PC-3 (cell line): ENCODE results near the gene PDSS2. TPM values are rescaled to one million over a fixed set of nuclear protein-coding genes. Genes with fewer than 3 reads are reported as not detected.

ENCODE experiments used
- ATAC-seq: fragments of 200-7000 bp; cut with Tn5 transposase; 2 replicates; pipeline ENCODE4 v1.9.1; 2020; ENCODE audit warnings: mild to moderate bottlenecking, moderate library complexity
- BruUV-seq: library from RNA; stranded (reverse); fragments of 400-500 nt; replicated peaks from 2 replicates; lab custom pipeline; 2021; lab: Mats Ljungman, UMichigan
- CTCF ChIA-PET: fragments of 300-600 bp; sonication (Branson Sonifier 250); formaldehyde crosslinking; loops from one replicate; lab custom pipeline; 2022; ENCODE audit warnings: antibody characterized with exemption; lab: Charles Lee
- POLR2A ChIA-PET: fragments of 300-600 bp; sonication (Branson Sonifier 250); formaldehyde crosslinking; loops from one replicate; lab custom pipeline; 2022; ENCODE audit warnings: antibody characterized with exemption; ENCODE audit not compliant: unreplicated experiment; lab: Charles Lee
- DNase-seq: peaks from one replicate; pipeline ENCODE4 v3.0.0-alpha.2; 2015
- H2AFZ ChIP-seq: fragments of 300-600 bp; sonication (generic); 2 replicates; pipeline ENCODE4 v1.6.0; 2016; ENCODE audit warnings: antibody characterized with exemption, low read length
- H3F3A ChIP-seq: fragments of 300-600 bp; sonication (generic); one replicate; pipeline ENCODE4 v1.6.0; 2017; ENCODE audit warnings: antibody characterized with exemption, low read length, control low read depth, mild to moderate bottlenecking; ENCODE audit not compliant: unreplicated experiment
- H3K27ac ChIP-seq: fragments of 300-600 bp; sonication (generic); 2 replicates; pipeline ENCODE4 v1.5.1; 2016; ENCODE audit warnings: mild to moderate bottlenecking, low read length
- H3K27me3 ChIP-seq: fragments of 300-600 bp; sonication (generic); 2 replicates; pipeline ENCODE4 v1.6.1; 2016; ENCODE audit warnings: low read length, mixed read lengths
- H3K36me3 ChIP-seq: fragments of 300-600 bp; sonication (generic); 2 replicates; pipeline ENCODE4 v1.6.1; 2016; ENCODE audit warnings: low read depth, mixed run types, low read length, mixed read lengths
- H3K4me1 ChIP-seq: fragments of 300-600 bp; sonication (generic); 2 replicates; pipeline ENCODE4 v1.5.1; 2016; ENCODE audit warnings: low read length; ENCODE audit not compliant: insufficient read depth
- H3K4me2 ChIP-seq: fragments of 300-600 bp; sonication (generic); 2 replicates; pipeline ENCODE4 v1.6.0; 2016; ENCODE audit warnings: low read length
- H3K4me3 ChIP-seq: fragments of 300-600 bp; sonication (generic); 2 replicates; pipeline ENCODE4 v1.5.1; 2016; ENCODE audit warnings: mild to moderate bottlenecking, low read length, mixed read lengths
- H3K79me2 ChIP-seq: fragments of 300-600 bp; sonication (generic); 2 replicates; pipeline ENCODE4 v1.6.1; 2017; ENCODE audit warnings: low read length, mixed read lengths
- H3K9ac ChIP-seq: fragments of 300-600 bp; sonication (generic); 2 replicates; pipeline ENCODE4 v1.6.0; 2016; ENCODE audit warnings: mild to moderate bottlenecking, low read length
- H3K9me2 ChIP-seq: fragments of 300-600 bp; sonication (generic); replicated peaks from 2 replicates; pipeline ENCODE4 v1.6.1; 2016; ENCODE audit warnings: mixed run types, low read length, mixed read lengths
- H3K9me3 ChIP-seq: fragments of 300-600 bp; sonication (generic); 2 replicates; pipeline ENCODE4 v1.6.1; 2016; ENCODE audit warnings: low read length, mixed read lengths
- H4K20me1 ChIP-seq: fragments of 300-600 bp; sonication (generic); 2 replicates; pipeline ENCODE4 v1.6.1; 2016; ENCODE audit warnings: low read length, mixed read lengths
- EZH2 ChIP-seq: fragments of 300-600 bp; sonication (generic); IDR thresholded peaks from one replicate; pipeline ENCODE4 v1.6.1; 2017; ENCODE audit warnings: antibody characterized with exemption, mild to moderate bottlenecking, low read length; ENCODE audit not compliant: unreplicated experiment
- EZH2phosphoT487 ChIP-seq: fragments of 300-600 bp; sonication (generic); IDR thresholded peaks from 2 replicates; pipeline ENCODE4 v1.6.1; 2018; ENCODE audit warnings: mild to moderate bottlenecking, antibody characterized with exemption, low read length, borderline replicate concordance
- intact Hi-C: fragments of 100-400 bp; cut with micrococcal nuclease; formaldehyde crosslinking; loops from 2 replicates; pipeline ENCODE4 v1.9.0; 2023
- total RNA-seq: library from RNA; depleted of rRNA; stranded (reverse); fragments of >200 nt; gene quantifications from 2 replicates; pipeline ENCODE4 v1.2.3, GENCODE V29; 2014
- TF ChIP-seq, protein P1 (sequence below): fragments of 300-600 bp; sonication (generic); conservative IDR thresholded peaks from 2 replicates; pipeline ENCODE4 v1.5.1; 2017; ENCODE audit warnings: antibody characterized with exemption, low read depth, mild to moderate bottlenecking, low read length

Gene PDSS2
- total RNA-seq, 1 experiment from 2014 or later = 6.6 TPM

DNA sequence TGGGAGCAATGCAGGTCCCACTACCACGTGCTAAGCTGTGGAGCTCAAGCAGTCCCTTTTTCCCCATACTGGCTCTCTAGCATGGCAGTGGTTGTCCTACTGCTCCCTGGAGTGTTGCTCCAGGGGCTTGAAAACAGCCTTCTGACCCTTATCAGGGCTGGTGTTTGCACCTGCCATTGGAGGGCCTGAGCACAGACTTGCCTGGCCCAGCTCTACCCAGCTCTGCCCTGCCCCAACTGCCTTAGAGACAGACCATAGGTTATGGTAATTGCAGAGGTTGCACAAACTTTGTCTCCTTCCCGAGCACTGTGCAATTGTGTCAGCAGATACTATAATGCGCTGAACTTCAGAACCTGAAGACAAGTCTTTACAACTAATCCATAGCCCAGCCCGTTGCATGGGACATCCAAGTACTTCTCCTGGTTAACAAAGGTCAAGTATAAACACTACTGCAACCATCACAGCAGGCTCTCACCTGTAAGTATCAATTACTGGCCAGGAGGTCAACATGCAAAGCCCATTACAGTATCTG, 58.7 kb downstream of the PDSS2 start:
- ATAC-seq (no peak), DNase-seq (no peak)
- Histone ChIP-seq H3K4me1 (no peaks in the 10 kb centered on the region), H3K27me3 (no peaks in the 10 kb centered on the region), H3K9me2 (no peaks in the 10 kb centered on the region), H3K79me2 (no peaks in the 10 kb centered on the region), H4K20me1 (no peaks in the 10 kb centered on the region), H3K27ac (no peak overlapping the region), H3K4me2 (no peak overlapping the region), H2AFZ (no peak overlapping the region), H3F3A (no peaks in the 10 kb centered on the region), H3K4me3 (no peak overlapping the region), H3K9me3 (no peaks in the 10 kb centered on the region), H3K36me3 (no peaks in the 10 kb centered on the region), H3K9ac (no peak overlapping the region)
- ChIA-PET CTCF (no interaction called here), POLR2A (no interaction called here)
- no TSS peak for BruUV-seq
- TF ChIP-seq, protein P1, sequence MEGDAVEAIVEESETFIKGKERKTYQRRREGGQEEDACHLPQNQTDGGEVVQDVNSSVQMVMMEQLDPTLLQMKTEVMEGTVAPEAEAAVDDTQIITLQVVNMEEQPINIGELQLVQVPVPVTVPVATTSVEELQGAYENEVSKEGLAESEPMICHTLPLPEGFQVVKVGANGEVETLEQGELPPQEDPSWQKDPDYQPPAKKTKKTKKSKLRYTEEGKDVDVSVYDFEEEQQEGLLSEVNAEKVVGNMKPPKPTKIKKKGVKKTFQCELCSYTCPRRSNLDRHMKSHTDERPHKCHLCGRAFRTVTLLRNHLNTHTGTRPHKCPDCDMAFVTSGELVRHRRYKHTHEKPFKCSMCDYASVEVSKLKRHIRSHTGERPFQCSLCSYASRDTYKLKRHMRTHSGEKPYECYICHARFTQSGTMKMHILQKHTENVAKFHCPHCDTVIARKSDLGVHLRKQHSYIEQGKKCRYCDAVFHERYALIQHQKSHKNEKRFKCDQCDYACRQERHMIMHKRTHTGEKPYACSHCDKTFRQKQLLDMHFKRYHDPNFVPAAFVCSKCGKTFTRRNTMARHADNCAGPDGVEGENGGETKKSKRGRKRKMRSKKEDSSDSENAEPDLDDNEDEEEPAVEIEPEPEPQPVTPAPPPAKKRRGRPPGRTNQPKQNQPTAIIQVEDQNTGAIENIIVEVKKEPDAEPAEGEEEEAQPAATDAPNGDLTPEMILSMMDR = no peak
- no peak for TF ChIP-seq EZH2
- no peak for TF ChIP-seq EZH2phosphoT487
- intact Hi-C loops = no loop called here

DNA sequence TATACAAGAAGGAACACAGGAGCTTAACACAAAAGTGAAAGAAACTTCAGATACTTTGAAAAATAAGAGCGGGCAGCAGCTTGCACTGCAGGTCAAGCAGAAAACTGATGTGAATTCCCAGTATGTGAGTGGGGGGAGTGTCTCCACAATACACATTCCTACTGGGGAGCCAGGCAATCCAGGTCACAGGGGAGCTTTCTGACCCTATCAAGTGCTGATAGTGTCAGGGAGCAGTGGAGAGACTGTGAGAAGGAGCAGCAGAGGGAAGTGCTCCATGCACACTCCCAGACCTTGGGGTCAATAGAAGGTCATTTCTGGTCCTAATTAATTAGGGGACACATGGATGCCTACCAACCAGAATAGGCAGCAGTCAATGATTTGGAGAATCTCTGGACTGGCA, 59.4 kb downstream of the PDSS2 start:
- no peak for ATAC-seq
- CTCF ChIA-PET = no interaction called here

DNA sequence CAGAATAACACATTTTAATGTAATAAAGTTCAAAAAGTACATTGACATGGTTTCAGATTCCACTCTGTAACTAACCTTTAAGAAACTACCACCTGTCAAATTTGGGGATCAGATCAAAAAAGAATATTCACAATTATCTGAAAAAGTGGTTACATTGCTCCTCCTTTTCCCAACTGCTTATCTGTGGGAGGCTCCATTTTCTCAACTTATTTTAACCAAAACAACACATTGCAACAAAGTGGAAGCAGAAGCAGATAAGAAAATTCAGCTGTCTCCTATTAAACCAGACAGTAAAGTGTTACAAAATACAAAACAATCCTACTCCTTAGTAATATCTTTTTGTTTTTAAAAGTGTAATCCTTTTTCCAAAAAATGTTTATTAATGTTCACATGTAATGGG, 61.4 kb downstream of the PDSS2 start:
- ChIA-PET POLR2A (no interaction called here), CTCF (no interaction called here)
- Histone ChIP-seq H3K4me2 (no peak overlapping the region), H3K27ac (no peak overlapping the region), H3K36me3 (no peaks in the 10 kb centered on the region), H3K4me3 (no peak overlapping the region), H2AFZ (no peak overlapping the region), H3K27me3 (no peaks in the 10 kb centered on the region), H3F3A (no peaks in the 10 kb centered on the region), H3K4me1 (no peaks in the 10 kb centered on the region), H3K9me2 (no peaks in the 10 kb centered on the region), H3K9ac (no peak overlapping the region), H4K20me1 (no peaks in the 10 kb centered on the region), H3K79me2 (no peaks in the 10 kb centered on the region), H3K9me3 (no peaks in the 10 kb centered on the region)
- intact Hi-C loops = no loop called here
- no peak for ATAC-seq
- BruUV-seq = no TSS peak
- DNase-seq = no peak
- TF ChIP-seq EZH2phosphoT487 (no peak), EZH2 (no peak)
- TF ChIP-seq, protein P1 = no peak

More for the DNA sequence above, 59.4 kb downstream of the PDSS2 start:
- no TSS peak for BruUV-seq
- Histone ChIP-seq H2AFZ (no peak overlapping the region), H3K4me2 (no peak overlapping the region), H4K20me1 (no peaks in the 10 kb centered on the region), H3K36me3 (no peaks in the 10 kb centered on the region), H3K4me1 (no peaks in the 10 kb centered on the region), H3K9me2 (no peaks in the 10 kb centered on the region), H3K9ac (no peak overlapping the region), H3K27me3 (no peaks in the 10 kb centered on the region), H3K27ac (no peak overlapping the region), H3F3A (no peaks in the 10 kb centered on the region), H3K4me3 (no peak overlapping the region), H3K79me2 (no peaks in the 10 kb centered on the region), H3K9me3 (no peaks in the 10 kb centered on the region)
- DNase-seq = no peak
- intact Hi-C loops = no loop called here
- TF ChIP-seq, protein P1 = no peak
- TF ChIP-seq EZH2phosphoT487 = no peak
- TF ChIP-seq EZH2 = no peak
- POLR2A ChIA-PET = no interaction called here
